ENCODE measurements around the gene ATG2B. TPM values are rescaled to one million over a fixed set of nuclear protein-coding genes. Genes with fewer than 3 reads are reported as not detected.

Gene ATG2B
- total and polyA plus RNA-seq, 9 of the 15 experiments (the other 6 are each of a cell fraction or from before 2014, with no cell fraction given), result 0.83 to 12.9 (median 8.7) TPM

DNA sequence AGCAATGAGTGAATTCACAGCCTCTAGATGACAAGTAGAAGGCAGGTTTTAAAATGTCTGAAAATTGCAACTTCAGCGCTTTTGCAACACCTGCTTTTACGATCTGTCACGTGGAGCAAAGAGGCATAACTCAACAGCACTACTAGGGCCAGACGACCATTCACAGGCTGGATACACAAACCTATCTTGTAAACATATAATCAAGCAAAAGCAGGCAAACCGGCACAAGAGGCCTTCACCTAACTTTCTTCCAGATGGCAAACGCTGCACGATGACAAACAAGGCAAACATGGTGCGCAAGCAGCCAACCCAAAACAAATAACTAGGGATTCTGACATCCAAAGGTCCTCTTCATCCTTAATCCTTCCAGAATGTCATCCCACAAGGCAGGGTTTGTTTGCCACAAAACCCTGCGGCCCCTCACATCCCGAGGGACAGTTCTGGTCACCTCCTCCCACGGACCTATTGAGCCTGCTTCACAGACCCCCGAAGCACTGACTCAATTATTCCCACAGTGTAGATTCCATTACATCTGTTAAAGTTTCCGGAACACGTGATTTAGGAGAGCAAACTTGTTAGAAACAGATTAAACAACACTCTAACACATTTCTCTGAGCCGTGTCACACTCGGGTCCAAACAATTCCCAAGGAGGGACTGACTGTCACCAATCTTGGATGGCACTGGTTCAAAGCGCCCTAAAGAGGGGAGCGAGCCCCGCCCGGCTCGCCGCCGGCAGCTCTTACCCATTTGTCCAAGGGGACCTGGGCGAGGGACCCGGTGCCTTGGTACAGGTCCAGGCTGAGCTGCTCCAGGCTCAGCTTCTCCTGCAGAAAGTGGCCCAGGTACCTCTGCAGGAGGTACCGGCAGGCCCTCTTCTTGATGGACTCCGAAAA lies 823 bp downstream of the ATG2B start (continued):
- no peak for TF ChIP-seq XRCC5 (IDR thresholded peaks at IDR 0.05; ENCODE audit: low read depth, low read length)
- no peak for TF ChIP-seq NFYB (IDR thresholded peaks at IDR 0.05; ENCODE audit: extremely low read depth, insufficient read length)
- TF ChIP-seq MEIS2 (IDR thresholded peaks at IDR 0.05; ENCODE audit: partially characterized antibody), result peak; percentile 62
- TF ChIP-seq ZNF584 (CRISPR knock-in tag; IDR thresholded peaks at IDR 0.05; ENCODE audit: low read depth), result no peak
- TF ChIP-seq RAD51 (IDR thresholded peaks at IDR 0.05; ENCODE audit: borderline replicate concordance, low read depth), result peak; percentile 81
- TF ChIP-seq, protein P1, sequence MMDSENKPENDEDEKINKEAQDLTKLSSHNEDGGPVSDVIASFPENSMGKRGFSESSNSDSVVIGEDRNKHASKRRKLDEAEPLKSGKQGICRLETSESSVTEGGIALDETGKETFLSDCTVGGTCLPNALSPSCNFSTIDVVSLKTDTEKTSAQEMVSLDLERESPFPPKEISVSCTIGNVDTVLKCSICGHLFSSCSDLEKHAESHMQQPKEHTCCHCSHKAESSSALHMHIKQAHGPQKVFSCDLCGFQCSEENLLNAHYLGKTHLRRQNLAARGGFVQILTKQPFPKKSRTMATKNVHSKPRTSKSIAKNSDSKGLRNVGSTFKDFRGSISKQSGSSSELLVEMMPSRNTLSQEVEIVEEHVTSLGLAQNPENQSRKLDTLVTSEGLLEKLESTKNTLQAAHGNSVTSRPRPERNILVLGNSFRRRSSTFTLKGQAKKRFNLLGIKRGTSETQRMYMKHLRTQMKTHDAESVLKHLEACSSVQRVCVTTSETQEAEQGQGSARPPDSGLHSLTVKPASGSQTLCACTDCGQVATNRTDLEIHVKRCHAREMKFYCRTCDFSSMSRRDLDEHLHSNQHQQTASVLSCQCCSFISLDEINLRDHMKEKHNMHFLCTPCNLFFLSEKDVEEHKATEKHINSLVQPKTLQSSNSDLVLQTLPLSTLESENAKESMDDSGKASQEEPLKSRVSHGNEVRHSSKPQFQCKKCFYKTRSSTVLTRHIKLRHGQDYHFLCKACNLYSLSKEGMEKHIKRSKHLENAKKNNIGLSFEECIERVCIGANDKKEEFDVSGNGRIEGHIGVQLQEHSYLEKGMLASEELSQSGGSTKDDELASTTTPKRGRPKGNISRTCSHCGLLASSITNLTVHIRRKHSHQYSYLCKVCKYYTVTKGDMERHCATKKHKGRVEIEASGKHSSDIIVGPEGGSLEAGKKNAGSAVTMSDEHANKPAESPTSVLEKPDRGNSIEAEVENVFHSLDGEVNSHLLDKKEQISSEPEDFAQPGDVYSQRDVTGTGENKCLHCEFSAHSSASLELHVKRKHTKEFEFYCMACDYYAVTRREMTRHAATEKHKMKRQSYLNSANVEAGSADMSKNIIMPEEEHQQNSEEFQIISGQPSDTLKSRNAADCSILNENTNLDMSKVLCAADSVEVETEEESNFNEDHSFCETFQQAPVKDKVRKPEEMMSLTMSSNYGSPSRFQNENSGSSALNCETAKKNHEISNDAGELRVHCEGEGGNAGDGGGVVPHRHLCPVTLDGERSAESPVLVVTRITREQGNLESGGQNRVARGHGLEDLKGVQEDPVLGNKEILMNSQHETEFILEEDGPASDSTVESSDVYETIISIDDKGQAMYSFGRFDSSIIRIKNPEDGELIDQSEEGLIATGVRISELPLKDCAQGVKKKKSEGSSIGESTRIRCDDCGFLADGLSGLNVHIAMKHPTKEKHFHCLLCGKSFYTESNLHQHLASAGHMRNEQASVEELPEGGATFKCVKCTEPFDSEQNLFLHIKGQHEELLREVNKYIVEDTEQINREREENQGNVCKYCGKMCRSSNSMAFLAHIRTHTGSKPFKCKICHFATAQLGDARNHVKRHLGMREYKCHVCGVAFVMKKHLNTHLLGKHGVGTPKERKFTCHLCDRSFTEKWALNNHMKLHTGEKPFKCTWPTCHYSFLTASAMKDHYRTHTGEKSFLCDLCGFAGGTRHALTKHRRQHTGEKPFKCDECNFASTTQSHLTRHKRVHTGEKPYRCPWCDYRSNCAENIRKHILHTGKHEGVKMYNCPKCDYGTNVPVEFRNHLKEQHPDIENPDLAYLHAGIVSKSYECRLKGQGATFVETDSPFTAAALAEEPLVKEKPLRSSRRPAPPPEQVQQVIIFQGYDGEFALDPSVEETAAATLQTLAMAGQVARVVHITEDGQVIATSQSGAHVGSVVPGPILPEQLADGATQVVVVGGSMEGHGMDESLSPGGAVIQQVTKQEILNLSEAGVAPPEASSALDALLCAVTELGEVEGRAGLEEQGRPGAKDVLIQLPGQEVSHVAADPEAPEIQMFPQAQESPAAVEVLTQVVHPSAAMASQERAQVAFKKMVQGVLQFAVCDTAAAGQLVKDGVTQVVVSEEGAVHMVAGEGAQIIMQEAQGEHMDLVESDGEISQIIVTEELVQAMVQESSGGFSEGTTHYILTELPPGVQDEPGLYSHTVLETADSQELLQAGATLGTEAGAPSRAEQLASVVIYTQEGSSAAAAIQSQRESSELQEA (IDR thresholded peaks at IDR 0.05; ENCODE audit: low read depth), result no peak
- TF ChIP-seq ZNF778 (CRISPR knock-in tag; IDR thresholded peaks at IDR 0.05), result no peak
- TF ChIP-seq, protein P2, sequence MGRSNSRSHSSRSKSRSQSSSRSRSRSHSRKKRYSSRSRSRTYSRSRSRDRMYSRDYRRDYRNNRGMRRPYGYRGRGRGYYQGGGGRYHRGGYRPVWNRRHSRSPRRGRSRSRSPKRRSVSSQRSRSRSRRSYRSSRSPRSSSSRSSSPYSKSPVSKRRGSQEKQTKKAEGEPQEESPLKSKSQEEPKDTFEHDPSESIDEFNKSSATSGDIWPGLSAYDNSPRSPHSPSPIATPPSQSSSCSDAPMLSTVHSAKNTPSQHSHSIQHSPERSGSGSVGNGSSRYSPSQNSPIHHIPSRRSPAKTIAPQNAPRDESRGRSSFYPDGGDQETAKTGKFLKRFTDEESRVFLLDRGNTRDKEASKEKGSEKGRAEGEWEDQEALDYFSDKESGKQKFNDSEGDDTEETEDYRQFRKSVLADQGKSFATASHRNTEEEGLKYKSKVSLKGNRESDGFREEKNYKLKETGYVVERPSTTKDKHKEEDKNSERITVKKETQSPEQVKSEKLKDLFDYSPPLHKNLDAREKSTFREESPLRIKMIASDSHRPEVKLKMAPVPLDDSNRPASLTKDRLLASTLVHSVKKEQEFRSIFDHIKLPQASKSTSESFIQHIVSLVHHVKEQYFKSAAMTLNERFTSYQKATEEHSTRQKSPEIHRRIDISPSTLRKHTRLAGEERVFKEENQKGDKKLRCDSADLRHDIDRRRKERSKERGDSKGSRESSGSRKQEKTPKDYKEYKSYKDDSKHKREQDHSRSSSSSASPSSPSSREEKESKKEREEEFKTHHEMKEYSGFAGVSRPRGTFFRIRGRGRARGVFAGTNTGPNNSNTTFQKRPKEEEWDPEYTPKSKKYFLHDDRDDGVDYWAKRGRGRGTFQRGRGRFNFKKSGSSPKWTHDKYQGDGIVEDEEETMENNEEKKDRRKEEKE (IDR thresholded peaks at IDR 0.05; ENCODE audit: borderline replicate concordance in 1 of 2, control insufficient read depth in 1 of 2, low read depth in 2 of 2, low read length in 1 of 2), result no peak
- no peak for TF ChIP-seq FOXK1 (CRISPR knock-in tag; IDR thresholded peaks at IDR 0.05; ENCODE audit: borderline replicate concordance)
- no peak for TF ChIP-seq NRF1 (conservative IDR thresholded peaks at IDR 0.05 in 1 of 2, IDR thresholded peaks at IDR 0.05 in 1 of 2)
- peak; percentile 30 for TF ChIP-seq FIP1L1 (IDR thresholded peaks at IDR 0.05; ENCODE audit: low read depth, low read length, poor library complexity, severe bottlenecking)
- TF ChIP-seq XRCC4 (IDR thresholded peaks at IDR 0.05; ENCODE audit: extremely low read depth, insufficient read depth, insufficient read length), result no peak
- TF ChIP-seq, protein P3, sequence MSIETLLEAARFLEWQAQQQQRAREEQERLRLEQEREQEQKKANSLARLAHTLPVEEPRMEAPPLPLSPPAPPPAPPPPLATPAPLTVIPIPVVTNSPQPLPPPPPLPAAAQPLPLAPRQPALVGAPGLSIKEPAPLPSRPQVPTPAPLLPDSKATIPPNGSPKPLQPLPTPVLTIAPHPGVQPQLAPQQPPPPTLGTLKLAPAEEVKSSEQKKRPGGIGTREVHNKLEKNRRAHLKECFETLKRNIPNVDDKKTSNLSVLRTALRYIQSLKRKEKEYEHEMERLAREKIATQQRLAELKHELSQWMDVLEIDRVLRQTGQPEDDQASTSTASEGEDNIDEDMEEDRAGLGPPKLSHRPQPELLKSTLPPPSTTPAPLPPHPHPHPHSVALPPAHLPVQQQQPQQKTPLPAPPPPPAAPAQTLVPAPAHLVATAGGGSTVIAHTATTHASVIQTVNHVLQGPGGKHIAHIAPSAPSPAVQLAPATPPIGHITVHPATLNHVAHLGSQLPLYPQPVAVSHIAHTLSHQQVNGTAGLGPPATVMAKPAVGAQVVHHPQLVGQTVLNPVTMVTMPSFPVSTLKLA (conservative IDR thresholded peaks at IDR 0.05), result peak; percentile 84 to 92
